ENCODE results near the gene BARHL2.

BARHL2 gene

GRCh38 chr1:90717665-90718410 is 736 bp upstream of the BARHL2 start:
- no peaks in the 10 kb centered on the region for H3K36me3 ChIP-seq
- H4K20me1 ChIP-seq: peaks cover 4% of the 10 kb centered on the region; the same call in 1 of the 2 replicates
- H3K27ac ChIP-seq: no peak overlapping the region
- peaks cover 53% of the 10 kb centered on the region for H3K9me3 ChIP-seq
- no peaks in the 10 kb centered on the region for H3K4me1 ChIP-seq
- no peak overlapping the region for H3K9ac ChIP-seq
- H3K4me3 ChIP-seq: no peak overlapping the region
- no peak overlapping the region for H3K4me2 ChIP-seq
- no peak for TF ChIP-seq Cebpa-rat (IDR thresholded peaks at IDR 0.05)
- H3K27me3 ChIP-seq: peaks cover 91% of the 10 kb centered on the region

- Histone ChIP-seq H3K27me3 (peaks cover 91% of the 10 kb centered on the region), H3K4me2 (no peak overlapping the region), H3K27ac (no peak overlapping the region), H3K9ac (no peak overlapping the region), H3K4me3 (no peak overlapping the region), H3K9me3 (peaks cover 55% of the 10 kb centered on the region), H4K20me1 (peaks cover 9% of the 10 kb centered on the region; the same call in 1 of the 2 replicates), H3K36me3 (no peaks in the 10 kb centered on the region), H3K4me1 (no peaks in the 10 kb centered on the region)
- TF ChIP-seq Cebpa-rat (IDR thresholded peaks at IDR 0.05): no peak
These were observed 208 bp upstream of the BARHL2 start for GRCh38 chr1:90717356-90717664.

- Histone ChIP-seq H4K20me1 (peaks cover 14% of the 10 kb centered on the region; the same call in 1 of the 2 replicates), H3K36me3 (no peaks in the 10 kb centered on the region), H3K4me2 (no peak overlapping the region), H3K9me3 (peaks cover 59% of the 10 kb centered on the region), H3K27me3 (peaks cover 94% of the 10 kb centered on the region), H3K4me3 (no peak overlapping the region), H3K9ac (no peak overlapping the region), H3K4me1 (no peaks in the 10 kb centered on the region), H3K27ac (no peak overlapping the region)
- no peak for TF ChIP-seq Cebpa-rat (IDR thresholded peaks at IDR 0.05)
These were observed 905 bp downstream of the BARHL2 start for GRCh38 chr1:90716243-90716551.

GRCh38 chr1:90715309-90715708 is 1.8 kb downstream of the BARHL2 start:
- Histone ChIP-seq H3K9ac (no peak overlapping the region), H4K20me1 (peaks cover 22% of the 10 kb centered on the region; the same call in 1 of the 2 replicates), H3K4me1 (no peaks in the 10 kb centered on the region), H3K36me3 (no peaks in the 10 kb centered on the region), H3K27ac (no peak overlapping the region), H3K9me3 (peaks cover 65% of the 10 kb centered on the region), H3K4me3 (no peak overlapping the region), H3K4me2 (no peak overlapping the region), H3K27me3 (peaks cover 94% of the 10 kb centered on the region)
- TF ChIP-seq Cebpa-rat (IDR thresholded peaks at IDR 0.05): no peak

- H3K9ac ChIP-seq: no peak overlapping the region
- H3K27ac ChIP-seq: no peak overlapping the region
- H3K4me2 ChIP-seq: no peak overlapping the region
- peaks cover 22% of the 10 kb centered on the region; the same call in 1 of the 2 replicates for H4K20me1 ChIP-seq
- no peak for TF ChIP-seq Cebpa-rat (IDR thresholded peaks at IDR 0.05)
- peaks cover 57% of the 10 kb centered on the region for H3K9me3 ChIP-seq
- peaks cover 94% of the 10 kb centered on the region for H3K27me3 ChIP-seq
- no peaks in the 10 kb centered on the region for H3K36me3 ChIP-seq
- no peaks in the 10 kb centered on the region for H3K4me1 ChIP-seq
- H3K4me3 ChIP-seq: no peak overlapping the region
These were observed 2.6 kb downstream of the BARHL2 start for GRCh38 chr1:90714521-90714951.

GRCh38 chr1:90713741-90714509 is 3.2 kb downstream of the BARHL2 start:
- Histone ChIP-seq H3K4me1 (no peaks in the 10 kb centered on the region), H4K20me1 (peaks cover 22% of the 10 kb centered on the region; the same call in 1 of the 2 replicates), H3K4me3 (no peak overlapping the region), H3K4me2 (no peak overlapping the region), H3K27ac (no peak overlapping the region), H3K36me3 (no peaks in the 10 kb centered on the region), H3K27me3 (peaks cover 90% of the 10 kb centered on the region), H3K9ac (no peak overlapping the region), H3K9me3 (peaks cover 51% of the 10 kb centered on the region)
- TF ChIP-seq Cebpa-rat (IDR thresholded peaks at IDR 0.05): no peak

GRCh38 chr1:90712915-90713730 is 4.0 kb downstream of the BARHL2 start:
- H3K27me3 ChIP-seq: peaks cover 90% of the 10 kb centered on the region
- no peak overlapping the region for H3K4me3 ChIP-seq
- no peaks in the 10 kb centered on the region for H3K36me3 ChIP-seq
- TF ChIP-seq Cebpa-rat (IDR thresholded peaks at IDR 0.05): no peak
- H3K9me3 ChIP-seq: peaks cover 43% of the 10 kb centered on the region
- H3K27ac ChIP-seq: no peak overlapping the region
- peaks cover 22% of the 10 kb centered on the region; the same call in 1 of the 2 replicates for H4K20me1 ChIP-seq
- H3K9ac ChIP-seq: no peak overlapping the region
- H3K4me1 ChIP-seq: no peaks in the 10 kb centered on the region
- H3K4me2 ChIP-seq: no peak overlapping the region

GRCh38 chr1:90712153-90712856 is 4.8 kb downstream of the BARHL2 start:
- no peak overlapping the region for H3K9ac ChIP-seq
- no peak overlapping the region for H3K4me2 ChIP-seq
- peaks cover 95% of the 10 kb centered on the region for H3K27me3 ChIP-seq
- TF ChIP-seq Cebpa-rat (IDR thresholded peaks at IDR 0.05): no peak
- H3K27ac ChIP-seq: no peak overlapping the region
- H4K20me1 ChIP-seq: peaks cover 22% of the 10 kb centered on the region; the same call in 1 of the 2 replicates
- H3K4me1 ChIP-seq: no peaks in the 10 kb centered on the region
- no peaks in the 10 kb centered on the region for H3K36me3 ChIP-seq
- H3K9me3 ChIP-seq: peaks cover 42% of the 10 kb centered on the region
- no peak overlapping the region for H3K4me3 ChIP-seq

GRCh38 chr1:90711696-90712095 is 5.4 kb downstream of the BARHL2 start:
- Histone ChIP-seq H3K4me1 (no peaks in the 10 kb centered on the region), H3K9me3 (peaks cover 42% of the 10 kb centered on the region), H3K4me3 (no peak overlapping the region), H3K4me2 (no peak overlapping the region), H3K27ac (no peak overlapping the region), H3K36me3 (no peaks in the 10 kb centered on the region), H3K9ac (no peak overlapping the region), H3K27me3 (peaks cover 92% of the 10 kb centered on the region), H4K20me1 (peaks cover 22% of the 10 kb centered on the region; the same call in 1 of the 2 replicates)
- no peak for TF ChIP-seq Cebpa-rat (IDR thresholded peaks at IDR 0.05)

All from BLaER1 (cell line).